GM04504 (cell line): ENCODE measurements around the gene CTCF.

ENCODE experiments used
- DNase-seq: peaks from one replicate; pipeline ENCODE4 v3.0.0-alpha.2; 2012; ENCODE audit warnings: low read depth

Gene CTCF

GRCh38 chr16:67548265-67549126 lies 13.8 kb upstream of the CTCF start:
- DNase-seq = no peak

- DNase-seq = no peak
These were observed 13.1 kb upstream of the CTCF start for GRCh38 chr16:67549240-67549639.

- no peak for DNase-seq
These were observed 12.4 kb upstream of the CTCF start for GRCh38 chr16:67549936-67550335.

GRCh38 chr16:67551091-67551490 lies 11.2 kb upstream of the CTCF start:
- no peak for DNase-seq

GRCh38 chr16:67551972-67552371 lies 10.4 kb upstream of the CTCF start:
- DNase-seq = no peak

GRCh38 chr16:67552476-67552875 lies 9.8 kb upstream of the CTCF start:
- no peak for DNase-seq

GRCh38 chr16:67555795-67556212 lies 6.5 kb upstream of the CTCF start:
- DNase-seq = no peak

- no peak for DNase-seq
These were observed 3.5 kb upstream of the CTCF start for GRCh38 chr16:67558859-67559258.

- DNase-seq = no peak
These were observed 1.4 kb upstream of the CTCF start for GRCh38 chr16:67560827-67561342.

- no peak for DNase-seq
These were observed 864 bp upstream of the CTCF start for GRCh38 chr16:67561501-67561823.

- peak; percentile 96 for DNase-seq
These were observed 351 bp upstream of the CTCF start for GRCh38 chr16:67561824-67562525.

GRCh38 chr16:67562918-67563707 lies 787 bp downstream of the CTCF start:
- peak; percentile 30 for DNase-seq

GRCh38 chr16:67563708-67564468 lies 1.6 kb downstream of the CTCF start:
- DNase-seq = peak; percentile 55

- DNase-seq = no peak
These were observed 3.3 kb downstream of the CTCF start for GRCh38 chr16:67565470-67566100.

- DNase-seq = peak; percentile 19
These were observed 9.1 kb downstream of the CTCF start for GRCh38 chr16:67571464-67571863.

- DNase-seq = peak; percentile 30
These were observed 9.7 kb downstream of the CTCF start for GRCh38 chr16:67571981-67572431.

- no peak for DNase-seq
These were observed 17.4 kb downstream of the CTCF start for GRCh38 chr16:67579686-67580085.

- DNase-seq = no peak
These were observed 17.9 kb downstream of the CTCF start for GRCh38 chr16:67580202-67580601.

- no peak for DNase-seq
These were observed 31.0 kb downstream of the CTCF start for GRCh38 chr16:67593288-67593687.

GRCh38 chr16:67593701-67594100 lies 31.4 kb downstream of the CTCF start:
- DNase-seq = no peak

- no peak for DNase-seq
These were observed 32.1 kb downstream of the CTCF start for GRCh38 chr16:67594256-67594915.
